Caco-2 (cell line): ENCODE data around the gene PDCD1LG2. TPM values are rescaled to one million over a fixed set of nuclear protein-coding genes. Genes with fewer than 3 reads are reported as not detected.
"Not testable (repeated sequence)": the region's sequence is repeated elsewhere in the genome, so short reads cannot be mapped to it uniquely, and the experiment has no call there.

Source experiments
- Bru-seq: library from RNA; stranded (reverse); fragments of 400-500 nt; gene quantifications from one replicate; lab custom pipeline; 2021; lab: Mats Ljungman, UMichigan
- BruChase-seq, 2 experiments: library from RNA; stranded (reverse); fragments of 400-500 nt; gene quantifications; one replicate each; lab custom pipeline; 2021; lab: Mats Ljungman, UMichigan
- BruUV-seq: library from RNA; stranded (reverse); fragments of 400-500 nt; replicated peaks from 2 replicates; lab custom pipeline; 2021; lab: Mats Ljungman, UMichigan
- CTCF ChIA-PET: fragments of 300-600 bp; sonication (Branson Sonifier 250); formaldehyde crosslinking; loops from one replicate; lab custom pipeline; 2022; ENCODE audit warnings: antibody characterized with exemption; lab: Charles Lee
- POLR2A ChIA-PET: fragments of 300-600 bp; sonication (Branson Sonifier 250); formaldehyde crosslinking; loops from one replicate; lab custom pipeline; 2022; ENCODE audit warnings: antibody characterized with exemption; lab: Charles Lee
- DNase-seq, 2 experiments: peaks; one replicate each; pipeline versions ENCODE4 v3.0.0 to v3.0.0-alpha.2; 2020 to 2022
- H3K27me3 ChIP-seq: replicated peaks from 2 replicates; pipeline ENCODE4 v1.6.0; 2011; ENCODE audit warnings: low read length; ENCODE audit not compliant: control insufficient read depth, insufficient read depth
- H3K36me3 ChIP-seq: 2 replicates; pipeline ENCODE4 v1.5.1; 2011; ENCODE audit warnings: low read length; ENCODE audit not compliant: control insufficient read depth, insufficient read depth
- H3K4me1 ChIP-seq: fragments of 250-450 bp; sonication (Bioruptor Pico); 2 replicates; pipeline ENCODE4 v1.5.1; 2020; ENCODE audit warnings: mild to moderate bottlenecking
- H3K4me3 ChIP-seq: 2 replicates; pipeline ENCODE4 v1.5.1; 2011; ENCODE audit warnings: low read depth, mild to moderate bottlenecking, control low read depth, low read length
- H3K9me3 ChIP-seq: fragments of 250-450 bp; sonication (Bioruptor Pico); 2 replicates; pipeline ENCODE4 v1.5.1; 2020; ENCODE audit warnings: mild to moderate bottlenecking, moderate library complexity
- H3K27ac Mint-ChIP-seq: one replicate; pipeline ENCODE4 v1.8.0; 2022; ENCODE audit warnings: mixed read lengths; ENCODE audit not compliant: unreplicated experiment
- H3K27me3 Mint-ChIP-seq: one replicate; pipeline ENCODE4 v1.8.0; 2022; ENCODE audit warnings: mixed read lengths; ENCODE audit not compliant: insufficient read depth, unreplicated experiment
- H3K36me3 Mint-ChIP-seq: one replicate; pipeline ENCODE4 v1.8.0; 2022; ENCODE audit warnings: mild to moderate bottlenecking, mixed read lengths; ENCODE audit not compliant: insufficient read depth, unreplicated experiment
- H3K4me1 Mint-ChIP-seq: one replicate; pipeline ENCODE4 v1.8.0; 2022; ENCODE audit warnings: low read depth, mixed read lengths; ENCODE audit not compliant: unreplicated experiment
- H3K4me3 Mint-ChIP-seq: one replicate; pipeline ENCODE4 v1.8.0; 2022; ENCODE audit warnings: mild to moderate bottlenecking, moderate library complexity, mixed read lengths; ENCODE audit not compliant: unreplicated experiment
- H3K9me3 Mint-ChIP-seq: one replicate; pipeline ENCODE4 v1.8.0; 2022; ENCODE audit warnings: mixed read lengths; ENCODE audit not compliant: unreplicated experiment
- intact Hi-C: fragments of 100-400 bp; cut with micrococcal nuclease; formaldehyde crosslinking; loops from one replicate; pipeline ENCODE4 v1.10.0; 2022; ENCODE audit not compliant: unreplicated experiment
- long read RNA-seq: library from polyadenylated mRNA; stranded (forward); transcript quantifications from one replicate; pipeline ENCODE4 v2.0.0, GENCODE V29; 2022
- total RNA-seq: library from RNA; stranded (reverse); gene quantifications from 2 replicates; pipeline ENCODE4 v1.2.3, GENCODE V29; 2022
- TF ChIP-seq, protein P1 (sequence below), 2 experiments: fragments of 200-600 bp in 1 of 2; IDR thresholded peaks; 1 replicate in 1 of 2; 2 replicates in 1 of 2; pipeline versions ENCODE4 v1.5.1 to v1.8.0; 2011 to 2022; ENCODE audit warnings: antibody characterized with exemption in 1 of 2, control low read depth in 1 of 2, inconsistent platforms in 1 of 2, low read depth in 1 of 2, low read length in 1 of 2, mild to moderate bottlenecking in 1 of 2, moderate library complexity in 1 of 2; ENCODE audit not compliant: insufficient read depth in 1 of 2, severe bottlenecking in 1 of 2, unreplicated experiment in 1 of 2

The PDCD1LG2 gene
- total RNA-seq (not detected in 2 replicates), Bru-seq, nascent RNA (percentile 3 among the genes with signal in this experiment), BruChase-seq, experiment 1, labeled RNA remaining after a 2-hour chase (percentile 1 among the genes with signal in this experiment), BruChase-seq, experiment 2, labeled RNA remaining after a 6-hour chase (not detected)
- long read RNA-seq: 0 reads

DNA sequence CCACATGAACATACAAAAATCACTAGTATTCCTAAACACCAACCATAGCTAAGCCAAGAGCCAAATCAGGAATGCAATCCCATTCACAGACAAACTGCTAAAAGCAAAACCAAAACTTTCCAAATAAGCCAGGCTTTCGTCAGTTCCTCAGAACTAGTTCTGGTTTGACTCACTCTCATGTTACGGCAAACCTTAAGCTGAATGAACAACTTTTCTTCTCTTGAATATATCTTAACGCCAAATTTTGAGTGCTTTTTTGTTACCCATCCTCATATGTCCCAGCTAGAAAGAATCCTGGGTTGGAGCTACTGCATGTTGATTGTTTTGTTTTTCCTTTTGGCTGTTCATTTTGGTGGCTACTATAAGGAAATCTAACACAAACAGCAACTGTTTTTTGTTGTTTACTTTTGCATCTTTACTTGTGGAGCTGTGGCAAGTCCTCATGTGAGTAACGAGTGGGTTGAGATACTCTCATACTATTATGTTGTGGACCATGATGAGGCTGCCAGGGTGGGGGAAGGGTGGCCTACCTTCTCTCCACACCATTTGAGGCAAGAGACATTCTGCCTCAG is at the start of gene PDCD1LG2:
Gene PDCD1LG2 (plus strand): TSS at position 172 of the 572 bp plus-strand sequence. CDS start 12,016 bp downstream, outside the sequence.
- BruUV-seq: no TSS peak
- POLR2A ChIA-PET: no interaction called here
- Mint-ChIP-seq H3K36me3 (no peaks in the 10 kb centered on the region), H3K4me3 (no peak within 1 kb of the TSS), H3K9me3 (no peaks in the 10 kb centered on the region), H3K4me1 (no peaks in the 10 kb centered on the region), H3K27me3 (peaks cover 6% of the 10 kb centered on the region), H3K27ac (no peak within 1 kb of the TSS)
- intact Hi-C loops: no loop called here
- TF ChIP-seq, protein P1, sequence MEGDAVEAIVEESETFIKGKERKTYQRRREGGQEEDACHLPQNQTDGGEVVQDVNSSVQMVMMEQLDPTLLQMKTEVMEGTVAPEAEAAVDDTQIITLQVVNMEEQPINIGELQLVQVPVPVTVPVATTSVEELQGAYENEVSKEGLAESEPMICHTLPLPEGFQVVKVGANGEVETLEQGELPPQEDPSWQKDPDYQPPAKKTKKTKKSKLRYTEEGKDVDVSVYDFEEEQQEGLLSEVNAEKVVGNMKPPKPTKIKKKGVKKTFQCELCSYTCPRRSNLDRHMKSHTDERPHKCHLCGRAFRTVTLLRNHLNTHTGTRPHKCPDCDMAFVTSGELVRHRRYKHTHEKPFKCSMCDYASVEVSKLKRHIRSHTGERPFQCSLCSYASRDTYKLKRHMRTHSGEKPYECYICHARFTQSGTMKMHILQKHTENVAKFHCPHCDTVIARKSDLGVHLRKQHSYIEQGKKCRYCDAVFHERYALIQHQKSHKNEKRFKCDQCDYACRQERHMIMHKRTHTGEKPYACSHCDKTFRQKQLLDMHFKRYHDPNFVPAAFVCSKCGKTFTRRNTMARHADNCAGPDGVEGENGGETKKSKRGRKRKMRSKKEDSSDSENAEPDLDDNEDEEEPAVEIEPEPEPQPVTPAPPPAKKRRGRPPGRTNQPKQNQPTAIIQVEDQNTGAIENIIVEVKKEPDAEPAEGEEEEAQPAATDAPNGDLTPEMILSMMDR (IDR thresholded peaks at IDR 0.05; ENCODE audit: insufficient read depth in 1 of 2, low read depth in 1 of 2, low read length in 1 of 2, severe bottlenecking in 1 of 2, unreplicated experiment in 1 of 2): no peak
- Histone ChIP-seq H3K4me3 (no peak within 1 kb of the TSS), H3K9me3 (no peaks in the 10 kb centered on the region), H3K27me3 (no peaks in the 10 kb centered on the region), H3K36me3 (no peaks in the 10 kb centered on the region), H3K4me1 (no peaks in the 10 kb centered on the region)
- DNase-seq: no peak
- CTCF ChIA-PET: no interaction called here

DNA sequence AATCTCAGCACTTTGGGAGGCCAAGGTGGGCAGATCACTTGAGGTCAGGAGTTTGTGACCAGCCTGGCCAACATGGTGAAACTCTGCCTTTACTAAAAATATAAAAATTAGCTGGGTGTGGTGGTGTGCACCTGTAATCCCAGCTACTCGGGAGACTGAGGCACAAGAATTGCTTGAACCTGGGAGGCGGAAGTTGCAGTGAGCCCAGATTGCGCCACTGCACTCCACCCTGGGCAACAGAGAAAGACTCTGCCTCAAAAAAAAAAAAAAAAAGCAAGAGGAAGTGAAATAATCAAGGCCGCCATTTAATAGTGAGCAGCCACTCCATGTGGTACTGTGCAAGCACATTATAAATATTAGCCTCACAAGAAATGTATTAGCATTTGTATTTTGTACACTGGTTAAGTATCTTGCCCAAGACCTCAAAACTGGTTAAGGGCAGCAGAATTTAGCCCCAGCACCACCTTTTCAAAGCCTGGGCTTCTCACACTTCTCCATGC is 45.5 kb upstream of the PDCD1LG2 start:
- H3K36me3 Mint-ChIP-seq, BruUV-seq, POLR2A ChIA-PET, H3K4me1 Mint-ChIP-seq, DNase-seq, H3K27me3 ChIP-seq, H3K9me3 Mint-ChIP-seq, H3K4me3 ChIP-seq, H3K9me3 ChIP-seq, H3K4me1 ChIP-seq, H3K36me3 ChIP-seq, CTCF ChIA-PET, H3K4me3 Mint-ChIP-seq, intact Hi-C loops, H3K27ac Mint-ChIP-seq: not testable (repeated sequence)
- peaks cover 10% of the 10 kb centered on the region for H3K27me3 Mint-ChIP-seq

DNA sequence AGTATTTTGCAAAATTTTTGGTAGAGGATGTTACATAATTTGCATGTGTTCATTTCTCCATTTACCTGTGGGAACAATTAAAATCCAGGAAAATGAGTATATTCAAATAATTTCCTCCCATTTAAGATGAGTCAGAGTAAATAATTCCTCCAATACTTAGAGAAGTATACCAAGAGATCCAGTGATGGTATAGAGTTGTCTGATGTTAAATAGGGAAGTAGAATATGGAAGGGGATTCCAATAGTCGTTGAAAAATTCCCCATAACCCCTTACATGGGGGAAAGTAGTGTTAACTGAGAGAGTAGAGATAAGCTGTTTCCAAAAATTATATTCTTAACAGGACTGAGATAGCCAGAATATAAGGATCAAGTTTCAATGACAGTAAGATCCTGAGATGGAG is 44.3 kb upstream of the PDCD1LG2 start:
- Mint-ChIP-seq H3K27ac (no peak overlapping the region), H3K4me1 (no peaks in the 10 kb centered on the region), H3K36me3 (no peaks in the 10 kb centered on the region), H3K9me3 (no peaks in the 10 kb centered on the region), H3K4me3 (no peak overlapping the region), H3K27me3 (peaks cover 8% of the 10 kb centered on the region)
- DNase-seq: no peak
- Histone ChIP-seq H3K4me3 (no peak overlapping the region), H3K27me3 (no peaks in the 10 kb centered on the region), H3K9me3 (no peaks in the 10 kb centered on the region), H3K36me3 (no peaks in the 10 kb centered on the region), H3K4me1 (no peaks in the 10 kb centered on the region)
- POLR2A ChIA-PET: no interaction called here
- TF ChIP-seq, protein P1 (IDR thresholded peaks at IDR 0.05; ENCODE audit: insufficient read depth in 1 of 2, low read depth in 1 of 2, low read length in 1 of 2, severe bottlenecking in 1 of 2, unreplicated experiment in 1 of 2): no peak
- intact Hi-C loops: no loop called here
- BruUV-seq: no TSS peak
- CTCF ChIA-PET: no interaction called here
